COLO829 (cell line): ENCODE data around the gene IGHMBP2.
"Not testable (repeated sequence)": the region's sequence is repeated elsewhere in the genome, so short reads cannot be mapped to it uniquely, and the experiment has no call there.

Source experiments
- DNase-seq: peaks from one replicate; pipeline ENCODE4 v3.0.0; 2012; ENCODE audit warnings: low spot score

The IGHMBP2 gene

DNA sequence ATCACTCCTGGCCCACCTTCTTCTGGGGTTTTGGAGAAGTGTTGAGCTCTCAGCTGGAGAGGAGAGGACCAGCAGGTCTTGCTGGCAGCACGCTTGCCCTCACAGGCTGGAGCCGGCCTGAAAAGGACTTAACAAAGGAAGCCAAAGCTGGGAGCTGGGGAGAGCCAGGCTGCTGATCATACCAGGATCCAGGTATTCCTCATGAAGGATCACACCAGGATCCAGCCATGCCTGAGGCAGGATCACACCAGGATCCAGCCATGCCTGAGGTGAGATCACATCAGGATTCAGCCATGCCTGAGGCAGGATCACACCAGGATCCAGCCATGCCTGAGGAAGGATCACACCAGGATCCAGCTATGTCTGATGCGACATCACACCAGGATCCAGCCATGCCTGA lies 60.1 kb downstream of the IGHMBP2 start:
- no peak for DNase-seq

DNA sequence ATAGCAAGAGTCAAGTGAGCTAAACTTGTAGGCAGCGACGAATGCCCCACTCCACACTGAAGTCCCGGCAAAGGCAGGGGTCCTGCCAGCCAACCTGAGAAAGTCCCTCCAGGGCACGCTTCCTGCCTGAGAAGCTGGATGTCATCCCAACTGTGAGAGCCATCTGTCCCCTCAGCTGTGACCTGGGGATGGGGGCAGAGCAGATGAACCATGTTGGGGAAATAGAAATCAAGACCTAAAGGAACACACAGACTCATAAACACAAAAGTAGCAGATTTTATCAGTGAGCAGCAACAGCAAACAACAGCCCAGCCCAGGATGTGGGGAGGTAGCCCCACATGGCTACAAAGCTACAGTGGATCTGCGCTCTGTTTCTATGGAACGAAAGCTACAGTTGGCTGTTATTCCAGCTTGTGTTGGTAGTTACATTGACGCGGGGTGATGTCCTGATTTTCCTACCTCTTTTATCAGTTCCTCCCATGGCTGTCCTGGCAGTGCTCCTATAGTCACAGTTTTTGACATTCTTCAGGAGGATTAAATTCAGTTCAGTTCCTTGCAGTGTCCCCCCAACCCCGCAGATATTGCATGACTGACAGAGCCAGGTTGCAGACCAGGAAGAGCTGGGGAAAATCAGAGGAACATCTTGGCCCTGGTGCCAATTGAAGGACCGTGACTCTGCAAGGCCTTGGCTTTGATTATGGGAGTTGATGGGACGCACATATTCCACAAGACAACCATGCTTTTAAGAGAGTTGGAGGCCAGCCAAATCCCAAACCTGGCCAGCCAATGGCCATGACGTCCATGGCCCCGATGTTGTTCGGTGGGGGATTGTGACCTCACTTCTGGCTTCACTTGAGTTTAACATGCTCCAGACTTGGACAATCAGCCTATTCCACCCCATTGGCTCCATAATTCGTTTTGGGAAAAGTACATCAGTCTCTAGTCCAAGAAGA lies 62.5 kb downstream of the IGHMBP2 start:
- no peak for DNase-seq

DNA sequence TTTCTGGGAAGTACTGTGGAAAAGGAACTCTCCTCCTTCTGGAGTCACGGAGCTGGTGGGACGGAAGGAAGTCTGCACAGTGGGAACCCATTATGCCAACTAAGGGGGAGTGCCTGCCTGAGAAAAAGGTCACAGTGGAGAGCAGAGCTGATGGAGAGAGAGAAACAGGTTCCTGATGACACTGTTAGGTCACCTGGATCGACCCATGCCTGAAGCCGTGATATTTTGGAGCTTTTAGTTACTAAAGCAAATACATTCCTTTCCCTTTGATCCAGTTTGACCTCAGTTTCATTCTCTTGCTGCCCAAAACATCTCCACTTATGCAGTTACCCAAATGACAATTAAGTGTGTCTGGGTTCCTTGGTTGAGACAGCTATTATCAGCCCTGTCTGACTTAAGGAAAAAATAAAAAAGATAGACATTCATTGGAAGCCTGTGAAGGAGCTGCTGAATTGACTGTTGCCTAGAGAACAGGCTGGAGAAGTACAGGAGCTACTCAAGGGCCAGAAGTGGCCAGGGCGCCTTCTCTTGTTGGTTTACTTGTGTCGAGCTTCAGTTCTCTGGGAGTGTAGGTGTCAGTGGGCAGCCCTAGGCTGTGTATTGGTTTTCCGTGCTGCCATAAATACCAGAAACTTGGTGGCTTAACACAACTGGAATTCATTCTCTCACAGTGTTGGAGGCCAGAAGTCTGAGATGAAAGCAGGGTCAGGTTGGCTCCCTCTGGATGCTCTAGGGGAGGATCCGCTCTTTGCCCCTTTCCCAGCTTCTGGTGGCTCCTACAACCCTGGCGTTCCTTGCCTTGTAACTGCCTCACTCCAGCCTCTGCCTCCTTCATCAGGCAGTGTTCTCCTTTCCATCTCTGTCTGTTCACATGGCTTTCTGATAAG lies 63.4 kb downstream of the IGHMBP2 start:
- no peak for DNase-seq

DNA sequence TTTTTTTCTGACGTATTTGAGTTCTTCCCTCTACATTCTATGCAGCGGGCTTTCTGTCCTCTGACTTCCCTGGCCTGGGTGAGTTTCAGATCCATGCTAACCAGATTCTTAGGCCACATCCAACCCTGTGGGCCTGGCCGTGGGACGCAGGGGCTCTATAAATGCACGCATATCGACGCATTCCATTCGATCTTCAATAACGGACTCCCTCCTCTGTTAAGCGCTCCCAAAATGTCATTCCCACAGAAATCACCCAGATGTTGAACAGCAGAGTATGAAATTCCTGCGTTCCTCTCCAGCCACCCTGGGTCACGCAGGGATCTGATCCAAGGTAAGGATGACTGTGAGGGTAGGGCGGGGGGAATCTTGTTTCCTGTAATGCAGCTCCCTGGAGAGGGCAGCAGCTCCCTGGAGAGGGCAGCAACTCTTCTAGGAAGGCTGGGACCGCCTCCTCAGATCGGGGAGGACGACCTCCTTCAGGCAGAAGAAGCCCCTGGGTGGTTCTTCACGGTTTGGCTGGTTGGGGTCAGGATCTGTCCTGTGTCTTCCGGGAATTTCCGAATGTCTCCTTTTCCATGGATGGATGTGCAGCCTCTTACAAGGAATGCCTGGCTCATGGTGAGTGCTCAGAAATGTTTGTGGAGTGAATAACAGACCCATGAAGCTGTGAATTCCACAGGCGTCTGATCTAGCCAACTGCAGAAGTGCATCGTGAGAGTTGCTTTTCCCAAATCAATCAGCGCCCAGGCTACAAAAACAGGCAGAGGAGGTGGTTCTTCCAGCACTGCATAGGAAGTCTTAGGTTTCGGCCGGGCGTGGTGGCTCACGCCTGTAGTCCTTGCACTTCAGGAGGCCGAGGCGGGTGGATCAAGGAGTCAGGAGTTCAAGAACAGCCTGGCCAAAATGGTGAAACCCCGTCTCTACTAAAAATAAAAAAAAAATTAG lies 64.9 kb downstream of the IGHMBP2 start:
- DNase-seq = no peak

DNA sequence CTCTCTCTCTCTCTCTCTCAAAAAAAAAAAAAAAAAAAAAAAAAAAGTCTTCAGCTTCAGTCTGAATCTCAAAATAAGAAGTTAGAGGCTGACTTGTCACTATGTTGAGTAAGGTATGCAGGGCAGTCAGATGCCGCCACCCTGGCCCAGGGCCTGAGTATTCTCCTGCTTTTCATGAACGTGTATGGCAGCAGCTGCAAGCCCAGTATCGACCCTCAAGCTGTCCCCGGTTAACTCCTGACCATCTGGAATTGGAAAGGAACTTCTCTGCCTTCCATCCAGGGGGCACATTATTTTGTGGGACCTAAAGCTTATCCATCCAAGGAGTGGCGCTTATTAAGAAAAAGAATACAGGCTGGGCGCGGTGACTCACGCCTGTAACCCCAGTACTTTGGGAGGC lies 65.7 kb downstream of the IGHMBP2 start:
- no peak for DNase-seq

DNA sequence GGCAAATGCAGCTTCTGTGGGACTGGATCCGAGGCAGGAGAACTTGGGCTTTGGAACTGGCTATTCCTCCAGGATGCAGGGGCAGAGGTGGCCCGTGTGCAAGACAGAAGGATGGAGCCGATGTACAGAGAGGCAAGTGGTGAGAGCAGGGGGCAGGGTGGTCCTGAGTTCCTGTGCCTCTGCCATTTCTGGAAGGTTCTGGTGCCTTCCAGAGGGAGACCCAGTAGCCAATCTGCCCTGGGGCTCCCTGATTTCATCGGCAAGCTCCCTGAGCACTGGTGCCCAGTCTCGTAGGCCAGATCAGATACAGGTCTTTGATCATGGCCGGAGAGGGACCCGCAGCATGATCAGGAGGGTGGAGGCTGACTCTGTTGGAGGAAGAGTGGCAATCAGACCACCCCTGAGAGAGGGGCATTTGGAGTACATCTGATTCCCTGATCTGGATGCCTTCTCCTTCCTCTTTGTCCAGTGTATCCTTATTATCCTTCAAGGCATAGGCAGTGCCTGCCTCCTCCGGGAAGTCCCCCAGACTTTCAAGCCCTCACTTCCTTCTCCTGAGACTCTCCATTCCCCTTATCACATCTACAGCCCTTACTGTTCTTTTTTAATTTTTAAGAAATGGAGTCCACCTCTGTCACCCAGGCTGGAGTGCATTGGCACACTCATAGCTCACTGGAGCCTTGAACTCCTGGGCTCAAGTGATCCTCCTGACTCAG lies 67.4 kb downstream of the IGHMBP2 start:
- DNase-seq = no peak

DNA sequence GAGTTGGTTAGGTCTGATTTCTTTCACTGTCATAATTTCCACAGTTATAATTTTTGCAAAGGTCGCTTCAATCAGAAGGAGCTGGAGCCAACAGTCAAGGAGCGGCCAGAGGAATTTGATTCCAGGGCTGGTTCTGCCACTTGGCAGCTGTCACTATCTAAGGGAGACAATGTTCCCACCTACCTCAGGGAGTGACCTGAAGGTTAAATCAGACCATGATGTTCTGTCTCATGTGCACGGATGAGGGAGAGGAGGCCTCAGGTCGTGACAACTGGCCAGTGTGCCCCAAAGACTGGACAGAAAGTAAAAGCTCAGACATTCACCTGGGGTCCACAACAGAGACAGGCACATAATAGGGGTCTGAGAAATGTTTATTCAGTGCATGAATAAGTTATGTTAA lies 69.5 kb downstream of the IGHMBP2 start:
- DNase-seq = no peak

DNA sequence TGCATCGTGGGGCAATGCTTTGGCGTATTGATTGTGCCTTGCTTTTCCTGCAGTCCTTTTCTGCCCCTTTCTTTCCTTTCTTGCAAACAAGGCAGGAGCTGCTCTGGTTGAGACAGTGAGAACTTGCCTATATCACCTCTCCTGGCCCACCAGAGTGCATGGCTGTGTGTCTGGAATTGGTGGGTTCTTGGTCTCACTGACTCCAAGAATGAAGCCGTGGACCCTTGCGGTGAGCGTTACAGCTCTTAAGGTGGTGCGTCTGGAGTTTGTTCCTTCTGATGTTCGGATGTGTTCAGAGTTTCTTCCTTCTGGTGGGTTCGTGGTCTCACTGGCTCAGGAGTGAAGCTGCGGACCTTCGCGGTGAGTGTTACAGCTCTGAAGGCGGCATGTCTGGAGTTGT lies 70.0 kb downstream of the IGHMBP2 start:
- DNase-seq = not testable (repeated sequence)

DNA sequence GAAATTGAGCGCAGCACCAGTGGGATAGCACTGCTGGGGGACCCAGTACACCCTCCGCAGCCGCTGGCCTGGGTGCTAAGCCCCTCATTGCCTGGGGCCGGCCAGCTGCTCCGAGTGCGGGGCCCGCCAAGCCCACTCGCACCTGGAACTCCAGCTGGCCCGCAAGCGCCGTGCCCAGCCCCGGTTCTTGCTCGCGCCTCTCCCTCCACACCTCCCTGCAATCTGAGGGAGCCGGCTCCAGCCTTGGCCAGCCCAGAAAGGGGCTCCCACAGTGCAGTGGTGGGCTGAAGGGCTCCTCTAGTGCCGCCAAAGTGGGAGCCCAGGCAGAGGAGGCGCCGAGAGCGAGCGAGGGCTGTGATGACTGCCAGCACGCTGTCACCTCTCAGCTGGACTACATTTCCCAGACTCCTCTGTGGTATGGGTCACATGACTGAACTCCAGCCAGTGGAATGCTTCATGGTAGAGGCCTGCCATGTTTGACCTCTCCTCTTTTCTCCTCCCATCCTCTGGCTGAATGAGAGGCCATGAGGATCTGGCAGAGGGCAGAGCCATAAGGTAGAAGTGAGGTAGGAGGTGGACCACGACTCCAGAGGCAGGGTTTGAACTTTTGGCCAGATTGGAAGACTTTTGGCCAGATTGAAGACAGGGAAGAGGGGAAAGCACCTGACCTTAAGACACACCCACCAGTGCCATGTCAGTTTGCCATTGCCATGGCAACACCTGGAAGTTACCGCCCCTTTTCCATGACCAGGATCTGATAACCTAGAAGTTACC lies 70.9 kb downstream of the IGHMBP2 start:
- peak; percentile 43 for DNase-seq

DNA sequence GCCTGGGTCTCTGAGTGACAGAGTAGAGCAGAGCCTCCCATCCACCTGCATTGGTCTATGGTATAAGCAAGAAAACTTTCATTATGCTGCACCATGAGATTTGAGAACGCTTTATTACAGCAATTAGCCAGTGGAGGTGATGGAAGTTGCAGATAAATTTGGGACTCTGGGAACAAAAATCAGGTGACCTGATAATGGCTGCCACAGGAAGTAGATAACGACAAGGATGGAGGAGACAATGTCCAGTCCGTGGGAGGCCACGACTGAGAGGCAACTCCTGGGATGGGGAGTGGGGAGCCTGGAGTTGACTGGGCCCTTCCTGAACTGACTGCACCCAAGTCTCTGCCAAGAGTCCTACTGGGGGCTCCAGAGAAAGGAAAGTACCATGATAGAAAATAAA lies 72.4 kb downstream of the IGHMBP2 start:
- DNase-seq = no peak

DNA sequence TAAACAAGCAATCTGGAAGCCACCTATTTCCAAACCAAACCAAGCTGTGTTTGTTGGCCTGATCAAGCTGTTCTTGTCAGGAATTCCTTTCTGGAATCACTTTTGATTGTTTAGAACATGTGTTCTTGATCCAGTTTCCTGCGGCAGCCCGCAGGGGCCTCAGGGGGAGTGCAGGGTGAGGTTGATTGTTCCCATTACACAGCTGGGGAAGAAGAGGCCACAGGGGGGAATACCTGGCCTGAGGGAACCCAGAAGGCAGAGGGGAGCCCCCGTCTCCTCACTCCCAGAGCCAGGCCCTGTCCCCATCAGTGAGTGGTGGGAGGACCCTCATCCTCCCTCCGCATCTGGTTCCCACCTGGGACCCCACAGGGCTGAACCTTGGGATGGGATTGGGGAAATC lies 72.9 kb downstream of the IGHMBP2 start:
- DNase-seq = no peak

DNA sequence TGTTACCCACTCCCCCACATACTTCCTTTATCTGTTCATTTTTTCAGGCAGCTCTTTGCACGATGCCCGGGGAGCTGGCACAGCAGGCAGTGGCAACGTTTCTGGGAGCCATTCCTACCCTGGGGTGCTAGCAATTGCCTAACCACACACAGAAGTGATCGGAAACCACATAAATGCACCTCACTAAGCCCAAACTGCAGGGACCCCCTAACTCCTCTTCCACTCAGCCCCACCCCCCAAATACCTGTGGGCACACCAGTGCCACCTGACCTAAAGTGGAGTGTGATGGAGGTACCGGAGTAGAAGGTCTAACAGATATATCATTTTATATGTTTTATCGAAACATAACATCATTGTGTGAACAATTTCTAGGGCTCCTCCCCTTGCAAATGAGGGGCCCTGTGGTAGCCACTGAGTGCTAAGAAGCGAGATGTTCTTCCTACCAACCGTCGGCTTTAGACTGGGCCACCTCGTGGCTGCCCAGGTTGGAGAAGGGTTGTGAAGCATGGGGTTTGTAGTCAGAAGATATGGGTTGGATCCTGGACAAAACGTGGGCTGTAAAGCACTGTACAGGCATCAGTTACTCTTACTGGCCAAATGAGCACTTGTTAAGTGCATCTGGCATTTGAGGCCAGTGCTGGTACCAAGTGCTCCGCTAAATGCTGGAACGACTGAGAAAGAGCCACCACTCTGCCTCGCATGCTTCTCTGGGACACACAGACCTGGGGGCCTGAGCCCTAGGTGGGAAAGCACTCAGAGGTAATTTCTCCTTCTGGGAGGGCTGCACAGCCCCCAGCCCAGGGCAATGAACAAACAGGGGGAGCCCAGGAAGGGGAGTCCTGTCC lies 74.3 kb downstream of the IGHMBP2 start:
- no peak for DNase-seq

DNA sequence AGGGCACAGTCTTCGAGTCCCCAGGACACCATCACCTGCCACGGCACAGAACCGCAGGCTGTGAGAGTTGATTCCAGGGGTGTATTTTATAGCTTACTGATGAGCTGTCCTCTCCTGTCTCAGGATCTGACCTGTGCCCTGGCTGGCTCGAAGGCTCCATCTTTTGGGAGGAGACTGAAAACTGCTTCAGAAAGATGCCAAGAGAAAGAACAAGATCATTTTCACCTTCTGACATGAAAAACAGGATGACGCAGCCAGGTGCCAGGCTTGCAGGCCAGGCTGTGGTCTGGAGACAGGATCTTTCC lies 74.9 kb downstream of the IGHMBP2 start:
- no peak for DNase-seq

DNA sequence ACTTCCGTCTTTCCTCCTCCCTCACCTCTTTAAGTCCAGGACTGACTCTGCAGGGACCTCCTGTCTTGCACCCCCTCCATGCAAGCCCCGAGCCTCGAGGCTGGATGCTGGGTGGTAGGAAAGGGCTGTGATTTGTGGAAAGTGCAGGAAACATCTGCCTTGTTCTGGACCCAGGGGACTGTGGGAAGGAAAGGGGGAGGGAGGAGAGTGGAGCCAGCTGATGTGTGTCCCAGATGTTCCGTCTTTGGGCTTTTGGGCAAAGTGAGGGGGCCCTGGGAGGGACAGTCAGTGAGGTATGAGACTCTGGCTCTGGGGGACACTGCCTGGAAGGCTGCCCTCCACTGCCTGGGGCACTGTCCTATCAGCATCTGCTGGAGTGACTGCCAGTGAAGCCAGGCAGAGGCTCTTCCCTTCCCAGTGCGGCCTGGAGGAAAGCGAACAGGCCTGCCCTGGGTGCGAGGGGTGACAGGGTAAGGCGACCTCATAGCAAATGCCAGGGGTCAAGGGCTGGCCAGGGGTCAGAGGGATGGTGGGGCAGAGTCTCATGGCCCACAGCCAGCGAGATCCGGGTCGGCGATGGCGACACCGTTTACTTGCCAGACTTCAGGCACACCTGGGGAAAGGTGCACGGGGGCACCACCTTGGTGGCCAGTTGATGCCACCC lies 75.4 kb downstream of the IGHMBP2 start:
- DNase-seq = no peak

DNA sequence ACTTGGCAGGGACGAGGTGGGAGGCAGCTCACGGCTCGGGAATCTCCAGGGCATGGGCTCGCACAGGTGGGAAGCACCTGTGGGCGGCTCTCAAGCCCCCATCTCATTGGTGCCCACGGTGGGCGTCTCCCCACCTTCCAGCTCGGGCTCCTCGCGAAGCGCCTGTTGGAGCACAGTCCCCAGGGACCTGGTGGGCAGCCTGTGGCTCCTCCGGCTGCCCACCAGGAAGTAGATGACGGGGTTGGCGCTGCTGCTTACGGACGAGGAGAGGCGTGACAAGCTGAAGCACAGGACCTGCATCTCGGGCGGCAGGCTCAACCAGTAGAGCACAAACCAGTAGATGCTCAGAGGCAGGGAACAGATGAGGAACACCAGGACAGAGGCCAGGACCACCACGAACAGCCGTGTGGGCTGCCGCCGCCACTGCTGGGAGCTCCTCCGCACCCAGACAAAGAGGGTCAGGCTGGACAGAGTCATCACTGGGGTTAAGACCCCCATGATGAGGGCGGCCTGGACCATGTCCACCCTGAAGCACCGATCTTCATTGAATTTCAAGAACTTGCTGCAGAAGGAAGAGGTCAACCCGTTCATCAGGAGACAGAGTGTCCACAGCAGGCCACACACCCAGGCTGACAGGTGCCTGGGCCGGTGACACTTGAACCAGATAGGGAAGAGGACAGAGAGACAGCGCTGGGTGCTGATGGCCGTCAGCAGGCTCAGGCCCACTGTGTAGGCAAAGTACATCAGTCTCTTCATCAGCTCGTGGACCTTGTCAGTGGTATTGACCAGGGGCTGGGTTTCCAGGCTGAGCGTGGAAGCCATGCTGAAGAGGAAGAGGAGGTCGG lies 76.5 kb downstream of the IGHMBP2 start:
- DNase-seq = no peak

DNA sequence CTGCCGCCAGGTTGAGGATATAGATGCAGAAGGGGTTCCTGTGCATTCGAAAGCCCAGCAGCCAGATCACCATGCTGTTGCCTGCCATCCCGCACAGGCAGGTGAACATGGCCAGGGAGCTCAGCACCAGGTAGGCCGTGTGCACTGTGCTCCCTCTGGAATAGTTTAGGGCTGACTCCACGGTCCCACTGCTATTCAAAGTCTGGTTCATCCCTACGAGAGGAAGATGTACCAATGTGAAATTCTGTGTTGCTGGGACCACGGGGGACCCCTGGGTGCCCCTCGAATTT lies 77.0 kb downstream of the IGHMBP2 start, which contains the start of gene MRGPRD:
TSS of gene MRGPRD (minus strand) at position 211 of the 290 bp plus-strand sequence. CDS start at position 211, 0 bp downstream.
- no peak for DNase-seq

DNA sequence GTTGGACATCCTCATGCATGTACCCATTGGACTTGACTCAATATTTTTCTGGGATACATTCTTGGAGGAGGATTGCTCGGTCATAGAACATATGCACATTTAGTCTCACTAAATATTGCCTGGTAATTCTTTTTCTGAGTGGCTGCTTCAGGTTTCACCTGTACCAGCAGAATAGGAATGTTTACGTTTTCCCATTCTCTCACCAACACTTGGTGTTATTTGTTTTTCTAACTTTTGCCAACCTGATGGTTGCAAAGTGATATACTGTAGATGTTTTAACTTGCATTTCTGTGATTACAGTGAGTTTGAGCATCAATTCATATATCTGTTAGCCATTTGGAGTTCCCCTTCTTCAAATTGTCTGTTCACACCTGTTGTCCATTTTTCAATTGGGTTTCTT lies 78.4 kb downstream of the IGHMBP2 start:
- DNase-seq = no peak

DNA sequence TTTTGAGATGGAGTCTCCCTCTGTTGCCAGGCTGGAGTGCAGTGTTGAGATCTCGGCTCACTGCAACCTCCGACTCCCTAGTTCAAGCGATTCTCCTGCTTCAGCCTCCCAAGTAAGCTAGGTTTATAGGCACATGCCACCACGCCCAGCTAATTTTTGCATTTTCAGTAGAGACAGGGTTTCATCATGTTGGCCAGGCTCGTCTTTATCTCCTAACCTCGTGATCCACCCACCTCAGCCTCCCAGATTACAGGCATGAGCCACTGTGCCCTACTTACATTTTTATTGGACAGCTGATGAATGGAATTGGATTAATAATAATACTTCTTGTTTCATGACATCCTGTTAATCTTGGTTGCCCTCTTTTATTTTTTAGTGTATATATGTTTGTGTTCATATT lies 80.1 kb downstream of the IGHMBP2 start:
- no peak for DNase-seq
